ENCODE data around the gene POC1B.

- no peak for TF ChIP-seq POLR2AphosphoS5 (IDR thresholded peaks at IDR 0.05)
- TF ChIP-seq, protein P1, sequence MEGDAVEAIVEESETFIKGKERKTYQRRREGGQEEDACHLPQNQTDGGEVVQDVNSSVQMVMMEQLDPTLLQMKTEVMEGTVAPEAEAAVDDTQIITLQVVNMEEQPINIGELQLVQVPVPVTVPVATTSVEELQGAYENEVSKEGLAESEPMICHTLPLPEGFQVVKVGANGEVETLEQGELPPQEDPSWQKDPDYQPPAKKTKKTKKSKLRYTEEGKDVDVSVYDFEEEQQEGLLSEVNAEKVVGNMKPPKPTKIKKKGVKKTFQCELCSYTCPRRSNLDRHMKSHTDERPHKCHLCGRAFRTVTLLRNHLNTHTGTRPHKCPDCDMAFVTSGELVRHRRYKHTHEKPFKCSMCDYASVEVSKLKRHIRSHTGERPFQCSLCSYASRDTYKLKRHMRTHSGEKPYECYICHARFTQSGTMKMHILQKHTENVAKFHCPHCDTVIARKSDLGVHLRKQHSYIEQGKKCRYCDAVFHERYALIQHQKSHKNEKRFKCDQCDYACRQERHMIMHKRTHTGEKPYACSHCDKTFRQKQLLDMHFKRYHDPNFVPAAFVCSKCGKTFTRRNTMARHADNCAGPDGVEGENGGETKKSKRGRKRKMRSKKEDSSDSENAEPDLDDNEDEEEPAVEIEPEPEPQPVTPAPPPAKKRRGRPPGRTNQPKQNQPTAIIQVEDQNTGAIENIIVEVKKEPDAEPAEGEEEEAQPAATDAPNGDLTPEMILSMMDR (IDR thresholded peaks at IDR 0.05 in 8 of 11, conservative IDR thresholded peaks at IDR 0.05 in 3 of 11) = no peak
Measured at GRCh38 chr12:89513544-89513943, 12.3 kb downstream of the POC1B start.
